ENCODE measurements around the gene NSMCE4A.
"Not testable (repeated sequence)": the region's sequence is repeated elsewhere in the genome, so short reads cannot be mapped to it uniquely, and the experiment has no call there.

Gene NSMCE4A

DNA sequence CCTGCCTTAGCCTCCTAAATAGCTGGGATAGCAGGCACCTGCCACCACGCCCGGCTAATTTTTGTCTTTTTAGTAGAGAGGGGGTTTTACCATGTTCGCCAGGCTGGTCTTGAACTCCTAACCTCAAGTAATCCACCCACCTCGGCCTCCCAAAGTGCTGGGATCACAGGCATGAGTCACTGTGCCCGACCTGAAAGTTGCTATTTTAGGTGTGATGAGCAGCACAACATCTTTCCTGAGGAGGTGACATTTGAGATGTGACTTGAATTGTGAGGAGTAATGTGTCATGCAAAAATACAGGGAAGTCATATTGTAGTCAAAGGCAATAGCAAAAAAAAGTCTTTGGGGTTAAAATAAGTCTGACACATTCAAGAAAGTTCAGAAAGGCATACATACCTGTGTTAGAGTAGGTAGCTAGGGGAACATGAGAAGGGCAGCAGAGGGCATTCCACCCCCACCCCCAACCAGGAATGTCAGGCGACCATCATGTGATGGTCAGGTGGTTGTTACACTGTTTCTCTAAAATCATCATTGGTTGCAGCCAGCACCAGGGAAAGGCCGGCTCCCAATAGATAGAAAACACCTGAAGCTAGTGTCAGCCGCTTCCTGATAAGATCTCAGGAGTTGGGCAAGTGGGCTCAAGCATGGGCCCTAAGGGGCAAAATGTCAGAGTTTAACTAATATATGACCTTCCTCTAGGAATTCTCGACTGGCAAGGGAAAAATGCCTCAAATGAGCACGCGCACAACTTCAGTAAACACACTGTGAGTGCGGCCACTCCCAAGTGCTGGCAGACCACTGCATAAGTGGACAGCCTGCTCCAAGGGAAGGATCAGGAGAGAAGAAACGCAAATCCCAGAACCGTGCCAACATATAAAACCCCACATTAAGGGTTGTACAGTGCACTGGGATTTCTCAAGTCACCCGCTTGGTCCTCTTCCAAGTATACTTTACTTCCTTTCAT is 13.6 kb upstream of the NSMCE4A start, which contains the start of gene TACC2:
TACC2 (plus strand) TSS at position 803 of the 964 bp plus-strand sequence. CDS start 32,819 bp downstream, outside the sequence.
- no peak for DNase-seq

DNA sequence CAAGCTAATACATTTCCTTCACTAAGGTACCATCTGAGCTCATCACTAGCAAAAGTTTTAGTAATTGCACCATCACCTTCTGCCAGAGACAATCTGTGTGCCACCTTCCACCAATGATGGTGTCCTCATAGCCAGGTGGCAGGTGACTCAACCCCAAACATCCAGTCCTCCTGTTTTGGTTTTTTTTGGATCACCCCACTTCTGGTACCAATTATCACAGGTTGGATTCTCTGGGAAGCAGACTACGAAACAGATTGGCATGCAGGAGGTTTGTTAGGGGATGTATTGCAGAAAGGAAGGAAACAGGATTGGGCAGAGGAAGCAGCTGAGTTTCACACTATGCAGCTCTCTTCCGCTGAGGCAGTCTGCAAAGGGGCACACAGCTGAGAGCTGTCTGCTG is 9.4 kb upstream of the NSMCE4A start:
- no peak for DNase-seq

DNA sequence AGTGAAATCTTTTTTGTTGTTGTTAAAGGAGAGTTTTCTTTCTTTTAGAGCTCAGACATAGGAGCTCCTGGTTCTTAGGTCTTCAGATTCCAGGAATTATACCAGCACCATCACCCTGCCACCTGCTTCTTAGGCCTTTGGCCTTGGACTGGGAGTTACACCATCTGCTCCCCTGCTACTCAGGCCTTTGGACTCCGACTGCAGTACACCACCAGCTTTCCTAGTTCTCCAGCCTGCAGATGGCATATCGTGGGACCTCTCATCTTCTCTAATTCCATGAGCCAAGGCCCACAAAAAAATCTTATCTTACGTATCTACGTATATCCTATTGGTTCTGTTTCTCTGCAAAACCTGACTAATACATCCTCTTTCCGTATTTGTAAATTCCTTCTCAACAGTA is 8.8 kb upstream of the NSMCE4A start:
- no peak for DNase-seq

DNA sequence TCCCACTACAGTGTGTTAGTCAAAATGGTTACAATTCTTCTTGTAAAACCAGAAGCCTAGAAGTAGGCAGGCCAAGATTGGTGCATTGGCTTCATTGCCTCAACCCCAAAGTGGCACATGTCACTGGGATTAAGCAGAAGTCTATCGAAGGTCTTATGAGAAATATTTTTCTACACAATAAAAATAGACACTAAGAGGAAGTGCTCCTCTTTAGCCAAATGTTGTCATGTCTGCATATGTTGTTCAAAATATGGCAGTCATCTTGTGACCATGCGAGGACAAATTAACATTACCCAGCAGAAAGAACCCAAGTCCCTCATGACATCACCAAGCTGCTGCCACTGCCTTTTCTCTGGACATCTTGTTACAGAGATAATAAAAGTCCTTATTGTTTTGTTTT is 6.3 kb upstream of the NSMCE4A start:
- no peak for DNase-seq

DNA sequence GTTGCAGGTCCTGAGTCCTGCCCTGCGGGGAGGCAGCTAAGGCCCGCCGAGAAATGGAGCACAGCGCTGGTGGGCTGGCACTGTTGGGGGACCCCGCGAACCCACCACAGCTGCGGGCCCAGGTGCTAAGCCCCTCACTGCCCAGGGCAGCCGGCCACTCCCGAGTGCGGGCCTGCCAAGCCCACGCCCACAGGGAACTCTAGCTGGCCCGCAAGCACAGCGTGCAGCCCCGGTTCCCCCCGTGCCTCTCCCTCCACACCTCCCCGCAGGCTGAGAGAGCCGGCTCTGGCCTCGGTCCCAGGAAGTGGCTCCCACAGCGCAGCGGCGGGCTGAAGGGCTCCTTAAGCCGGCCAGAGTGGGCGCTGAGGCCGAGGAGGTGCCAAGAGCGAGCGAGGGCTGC is 3.5 kb upstream of the NSMCE4A start:
- no peak for DNase-seq

DNA sequence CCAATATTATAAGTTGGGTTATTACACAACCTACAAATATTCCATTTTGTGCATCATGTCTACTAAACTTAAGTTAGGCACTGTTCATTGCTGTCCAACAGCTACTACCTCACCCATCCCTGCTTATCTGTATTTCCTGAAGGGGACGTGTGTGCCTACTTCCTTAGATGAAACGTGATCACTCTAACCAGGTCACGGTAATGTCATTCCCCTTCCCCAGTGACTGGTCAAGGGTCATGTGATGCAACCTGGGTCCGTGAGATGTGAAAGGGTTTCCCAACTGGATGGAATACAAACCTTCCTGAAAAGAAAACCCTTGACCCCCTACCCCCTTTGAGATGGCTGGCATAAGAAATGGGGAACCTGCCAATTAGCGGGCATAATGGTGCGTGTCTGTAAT is 1.6 kb upstream of the NSMCE4A start:
- no peak for DNase-seq

DNA sequence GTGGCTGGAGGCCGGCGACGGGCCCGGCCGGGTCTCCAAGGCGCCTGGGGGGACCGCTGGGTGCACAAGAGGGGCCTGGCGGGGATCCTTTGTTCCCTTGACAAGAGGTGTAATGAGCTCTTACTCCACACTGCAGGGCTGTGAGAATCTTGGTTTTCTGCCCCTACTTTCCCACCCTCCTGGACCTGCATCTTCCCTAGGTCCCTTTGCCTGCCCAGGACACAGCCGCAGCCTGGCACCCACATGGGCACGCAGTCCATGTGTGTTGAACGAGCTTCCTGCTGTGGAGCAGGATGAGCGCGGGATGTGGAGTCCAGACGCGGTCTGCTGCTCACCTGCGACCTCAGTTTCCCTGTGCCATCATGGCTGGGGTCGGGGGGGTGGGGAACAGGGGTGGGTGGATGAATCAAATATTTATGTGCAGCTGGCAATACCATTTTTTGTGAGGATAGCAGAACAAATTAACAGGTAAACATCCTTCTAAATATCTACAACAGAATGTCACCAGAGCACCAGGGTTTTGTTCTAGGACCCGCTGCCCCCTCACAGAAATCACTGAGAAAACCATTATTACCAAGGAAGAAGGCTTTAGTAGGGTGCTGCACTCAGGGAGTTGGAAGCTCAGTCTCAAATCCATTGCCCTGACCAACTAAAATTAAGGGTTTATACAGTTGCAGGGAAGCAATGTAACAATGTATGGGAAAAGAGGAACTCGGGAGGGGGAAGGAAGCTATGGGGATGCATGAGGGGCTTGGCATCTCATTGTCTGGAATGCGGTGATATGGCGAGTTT is 474 bp upstream of the NSMCE4A start:
- no peak for DNase-seq

DNA sequence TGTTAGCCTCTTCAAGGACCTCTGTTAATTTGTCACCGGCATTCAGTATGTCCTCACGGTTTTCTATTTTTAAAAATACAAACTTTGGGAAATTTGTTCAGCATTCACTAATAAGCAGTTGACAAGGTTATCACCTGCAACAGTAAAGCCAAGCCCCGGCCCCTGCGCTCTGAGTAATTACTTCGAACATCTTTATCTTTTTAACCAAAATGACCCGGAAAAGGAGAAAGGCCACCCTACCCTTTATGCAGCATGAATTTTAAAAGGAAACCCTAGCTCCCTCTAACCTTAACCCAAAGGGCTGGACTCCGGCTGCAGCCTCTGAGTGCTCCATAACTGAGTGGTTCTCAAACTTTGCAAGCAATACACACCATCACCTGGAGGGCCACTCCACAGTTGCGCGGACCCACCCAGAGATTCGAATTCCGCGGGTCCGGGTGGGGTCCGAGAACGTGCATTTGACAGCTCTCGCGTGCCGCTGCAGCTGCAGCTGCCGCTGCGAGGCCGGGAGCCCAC is 940 bp downstream of the NSMCE4A start:
- no peak for DNase-seq

DNA sequence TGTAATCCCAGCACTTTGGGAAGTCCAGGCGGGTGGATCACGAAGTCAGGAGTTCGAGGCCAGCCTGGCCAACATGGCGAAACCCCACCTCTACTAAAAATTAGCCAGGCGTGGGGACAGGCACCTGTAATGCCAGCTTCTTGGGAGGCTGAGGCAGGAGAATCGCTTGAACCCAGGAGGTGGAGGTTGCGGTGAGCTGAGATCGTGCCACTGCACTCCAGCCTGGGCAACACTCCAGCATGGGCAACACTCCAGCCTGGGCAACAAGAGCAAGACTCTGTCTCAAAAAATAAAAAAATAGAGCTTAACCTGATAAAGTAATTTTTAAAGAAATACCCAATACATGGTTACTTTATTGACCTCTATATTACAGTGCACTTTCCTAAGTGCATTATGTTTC is 5.9 kb downstream of the NSMCE4A start:
- DNase-seq = not testable (repeated sequence)

DNA sequence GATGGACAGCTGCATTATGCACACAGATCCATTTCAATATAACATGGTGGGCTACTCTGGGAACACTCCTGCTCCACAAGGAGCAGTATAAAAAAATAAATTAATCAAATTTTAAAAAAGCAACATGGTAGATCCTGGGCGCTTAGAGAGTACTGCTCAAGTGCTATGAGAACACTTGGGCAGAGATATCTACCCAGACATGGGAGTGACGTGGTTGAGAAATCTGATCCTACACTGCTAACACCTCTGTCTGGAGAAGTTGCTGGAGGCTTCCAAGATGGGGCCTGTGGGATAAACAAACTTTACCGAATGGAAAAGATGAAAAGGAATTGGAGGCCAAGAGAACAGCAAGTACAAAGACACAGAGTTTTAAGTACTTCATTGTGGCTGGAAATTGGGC is 9.0 kb downstream of the NSMCE4A start:
- no peak for DNase-seq

DNA sequence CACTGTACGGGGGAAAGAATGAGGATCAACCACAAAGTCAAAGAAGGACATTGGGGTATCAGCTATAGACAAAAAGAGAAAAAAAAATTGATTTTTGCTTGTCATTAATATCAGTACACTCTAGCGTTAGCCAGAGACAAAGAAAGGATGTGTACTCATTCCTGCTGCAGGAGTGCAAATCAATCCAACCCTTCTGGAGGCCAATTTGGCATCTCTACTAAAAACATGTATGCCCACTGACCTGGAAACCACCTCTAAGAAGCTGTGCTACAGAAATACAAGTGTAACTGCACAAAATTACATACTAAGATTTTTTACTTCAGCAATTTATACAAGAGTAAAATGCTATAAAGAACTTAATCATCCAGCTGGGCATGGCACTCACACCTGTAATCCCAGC is 13.6 kb downstream of the NSMCE4A start:
- no peak for DNase-seq

DNA sequence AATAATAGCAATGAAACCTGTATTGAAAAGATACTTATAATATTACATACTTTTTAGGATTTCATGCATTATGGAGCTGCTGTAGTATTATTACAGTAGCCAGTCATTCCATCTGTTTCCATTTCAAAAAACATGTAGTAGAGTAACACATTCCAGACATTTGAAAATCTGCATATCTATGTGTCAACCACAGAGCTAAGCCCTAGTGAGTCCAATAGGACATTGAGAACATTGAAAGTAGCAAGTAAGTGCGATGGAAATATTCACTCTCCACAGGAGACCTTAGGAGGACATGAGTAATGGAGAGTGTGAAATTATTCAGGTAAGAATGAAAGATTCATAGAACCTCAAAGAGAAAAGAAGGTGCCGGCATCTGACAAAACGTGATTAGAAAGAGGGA is 15.3 kb downstream of the NSMCE4A start:
- DNase-seq = no peak

DNA sequence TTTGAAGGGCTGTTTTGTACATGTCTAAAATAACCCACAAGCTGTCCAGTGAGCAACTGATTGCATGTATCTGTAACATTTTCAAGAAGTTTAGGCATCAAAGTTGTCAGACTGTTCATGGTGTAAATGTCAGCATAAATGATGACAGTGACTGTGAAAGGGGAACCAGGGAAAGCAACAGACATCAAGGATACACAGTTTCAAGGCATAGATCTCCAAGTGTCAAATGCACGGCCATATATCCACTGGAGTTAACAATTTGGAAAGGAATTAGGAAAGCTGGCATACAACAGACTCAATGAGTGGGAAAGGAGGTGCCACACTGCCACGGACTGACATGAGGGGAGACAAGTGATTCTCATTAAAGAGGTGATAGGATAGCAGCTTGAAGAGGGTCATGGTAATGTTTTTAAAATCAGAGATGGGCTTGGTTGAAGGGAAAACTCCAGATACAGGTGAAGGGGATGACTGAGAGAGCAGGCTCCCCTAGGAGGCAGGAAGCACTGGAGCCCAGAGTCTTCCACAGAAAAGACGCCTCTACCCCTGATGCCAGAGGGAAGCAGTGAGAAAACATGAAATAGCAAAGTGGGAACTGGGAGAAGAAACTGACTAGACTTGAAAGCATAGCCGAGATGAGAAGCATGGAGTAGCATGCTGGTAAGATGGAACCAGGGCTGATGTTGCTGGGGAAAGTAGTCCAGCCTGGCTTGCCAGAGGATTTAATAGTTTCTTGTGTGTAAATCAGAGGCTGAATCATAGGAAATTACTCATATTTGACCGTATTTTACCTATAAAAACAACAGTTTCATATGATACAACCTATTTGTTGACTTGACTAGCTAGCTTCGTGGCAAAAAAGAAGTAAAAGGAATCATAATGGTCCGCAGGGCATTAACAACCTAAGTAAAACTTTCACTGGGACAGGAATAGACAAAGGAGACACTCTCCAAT is 18.6 kb downstream of the NSMCE4A start:
- DNase-seq = no peak

DNA sequence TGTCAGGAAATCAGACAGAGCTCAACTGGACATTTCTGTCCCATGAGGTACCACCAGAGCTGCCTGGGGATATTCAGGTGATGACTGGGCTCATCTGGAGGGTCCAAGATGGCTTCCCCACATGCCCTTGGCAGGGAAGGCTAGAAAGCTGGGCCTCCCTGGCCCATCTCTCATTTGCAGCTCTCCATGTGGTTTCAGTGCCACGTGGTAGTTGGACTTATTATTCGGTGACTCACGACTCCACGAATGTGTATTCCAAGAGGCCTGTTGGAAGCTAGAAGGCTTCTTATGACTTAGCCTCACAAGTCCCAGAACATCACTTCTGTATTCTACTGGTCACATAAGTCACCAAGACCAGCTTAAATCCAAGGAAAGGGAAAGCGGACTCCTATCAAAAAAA is 22.8 kb downstream of the NSMCE4A start:
- DNase-seq = no peak

DNA sequence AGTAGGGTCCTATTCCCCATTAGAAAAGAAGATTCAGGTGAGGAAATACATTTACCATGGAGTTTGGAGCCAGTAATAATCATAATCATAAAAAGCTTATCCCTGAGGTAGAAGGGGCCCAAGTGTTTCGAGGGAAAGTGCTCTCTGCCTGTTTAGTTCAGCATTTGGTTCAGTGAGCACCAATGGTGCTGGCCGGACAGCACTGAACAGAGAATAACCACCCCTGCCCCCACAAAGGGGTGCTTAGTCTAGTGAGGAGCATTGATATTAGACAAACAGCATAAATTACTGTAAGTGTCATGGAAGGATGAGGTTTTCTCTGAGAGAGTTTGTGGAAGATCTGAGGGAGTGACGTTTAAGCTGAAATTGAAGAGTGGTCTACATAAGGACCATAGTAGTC is 25.6 kb downstream of the NSMCE4A start:
- DNase-seq = no peak

DNA sequence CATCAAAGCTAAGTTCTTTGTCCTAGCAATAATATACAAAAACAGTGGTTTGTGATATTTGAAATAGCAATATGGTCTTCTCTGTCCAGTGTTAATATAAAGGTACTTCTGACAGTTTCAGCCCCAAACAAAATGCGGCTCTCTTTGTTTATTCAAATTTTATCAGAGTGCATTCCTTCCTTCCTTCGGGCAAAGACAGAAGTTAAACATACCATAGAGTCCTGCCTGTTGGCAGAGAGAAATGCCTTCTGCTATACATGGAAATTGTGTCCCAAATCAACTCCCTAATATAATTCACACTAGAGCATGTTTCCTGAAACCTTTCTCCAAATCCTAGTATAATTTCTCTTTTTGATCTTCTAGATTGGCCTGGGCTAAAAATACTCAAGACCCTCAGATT is 26.0 kb downstream of the NSMCE4A start:
- no peak for DNase-seq

DNA sequence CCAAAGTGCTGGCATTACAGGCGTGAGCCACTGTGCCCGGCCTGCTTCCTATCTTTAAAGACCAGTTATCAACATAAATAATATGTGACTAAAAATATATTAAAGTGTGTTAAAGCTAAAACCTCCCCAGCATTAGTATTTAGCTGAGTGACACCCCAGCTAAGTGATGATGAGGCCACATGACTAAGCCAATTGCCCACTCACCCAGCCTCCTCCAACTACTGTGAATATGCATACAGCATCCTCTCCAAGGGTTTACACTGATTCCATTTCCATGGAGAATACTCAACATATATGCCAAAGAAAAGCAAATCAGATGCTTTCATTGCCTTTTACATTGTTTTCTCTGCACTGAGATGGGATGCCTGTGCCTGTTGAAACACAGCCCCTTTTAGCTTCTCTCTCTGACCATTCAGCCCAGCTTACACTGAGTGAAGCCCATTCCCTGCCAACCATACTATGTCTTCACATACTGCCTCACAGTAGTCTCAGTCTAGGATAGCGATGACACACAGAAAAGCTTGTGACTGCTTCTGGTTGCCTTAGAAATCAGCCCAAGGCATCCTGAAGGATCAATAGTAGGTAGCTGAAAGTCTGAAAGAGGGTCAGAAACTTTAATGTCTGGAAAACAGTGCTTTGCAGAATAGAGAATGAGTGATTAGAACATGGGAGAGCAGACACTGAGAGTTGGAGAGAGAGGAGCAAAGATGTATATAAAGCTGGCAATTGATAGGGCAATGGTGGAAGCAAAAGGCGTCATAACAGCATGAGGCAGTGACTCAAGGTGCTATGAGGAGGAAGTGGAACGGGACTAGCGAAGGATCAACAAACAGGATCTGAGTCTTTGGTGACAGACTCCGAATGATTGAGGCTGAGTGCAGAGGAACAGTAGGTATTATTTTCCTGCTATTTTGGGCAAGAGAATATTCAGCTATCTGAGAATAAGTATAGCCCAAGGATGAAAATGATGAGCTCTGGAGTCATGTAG is 27.4 kb downstream of the NSMCE4A start:
- no peak for DNase-seq

DNA sequence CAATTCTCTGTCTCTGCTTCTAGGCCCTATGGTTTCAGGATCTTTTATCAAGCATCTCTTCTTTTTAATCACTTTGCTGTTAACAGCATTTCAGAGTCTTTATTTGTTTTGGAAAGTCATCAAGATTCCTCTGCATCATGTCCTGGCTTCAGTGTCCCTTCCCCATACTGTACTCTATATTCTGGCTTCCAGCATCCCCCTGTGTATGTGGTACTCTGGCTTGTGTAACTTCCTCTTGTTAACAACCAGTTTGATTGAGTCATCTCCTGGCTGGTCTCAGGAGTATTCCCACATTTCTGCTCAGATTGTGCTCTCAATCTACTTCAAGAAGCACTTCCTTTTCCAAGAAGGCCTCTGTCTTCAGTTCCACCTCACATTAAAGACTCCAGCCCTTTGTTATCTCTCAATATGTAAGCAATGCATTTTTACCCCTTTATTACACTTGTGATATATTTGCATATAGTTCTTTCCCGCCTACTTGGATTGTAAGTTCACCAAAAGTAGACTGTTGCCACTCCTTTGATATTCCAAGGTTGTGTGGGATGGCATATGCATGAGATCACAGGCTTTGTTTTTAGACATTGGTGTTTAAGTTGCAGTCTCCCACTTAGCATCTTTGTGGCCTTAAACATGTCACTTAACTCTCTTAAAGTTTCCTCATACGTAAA is 32.1 kb downstream of the NSMCE4A start:
- no peak for DNase-seq

DNA sequence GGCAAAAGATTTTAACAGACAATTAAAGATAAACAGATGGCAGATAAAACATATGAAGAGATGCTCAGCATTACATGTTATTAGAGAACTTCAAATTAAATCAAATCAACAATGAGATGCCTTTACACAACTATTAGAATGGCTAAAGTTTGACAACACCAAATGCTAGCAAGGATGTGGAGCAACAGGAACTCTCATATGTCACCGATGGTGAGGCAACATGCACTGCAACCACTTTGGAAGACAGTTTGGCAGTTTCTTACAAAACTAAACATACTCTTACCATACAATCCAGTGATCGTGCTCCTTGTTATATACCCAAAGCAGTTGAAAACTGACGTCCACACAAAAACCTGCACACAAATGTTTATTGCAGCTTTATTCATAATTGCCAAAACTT is 33.5 kb downstream of the NSMCE4A start:
- no peak for DNase-seq

DNA sequence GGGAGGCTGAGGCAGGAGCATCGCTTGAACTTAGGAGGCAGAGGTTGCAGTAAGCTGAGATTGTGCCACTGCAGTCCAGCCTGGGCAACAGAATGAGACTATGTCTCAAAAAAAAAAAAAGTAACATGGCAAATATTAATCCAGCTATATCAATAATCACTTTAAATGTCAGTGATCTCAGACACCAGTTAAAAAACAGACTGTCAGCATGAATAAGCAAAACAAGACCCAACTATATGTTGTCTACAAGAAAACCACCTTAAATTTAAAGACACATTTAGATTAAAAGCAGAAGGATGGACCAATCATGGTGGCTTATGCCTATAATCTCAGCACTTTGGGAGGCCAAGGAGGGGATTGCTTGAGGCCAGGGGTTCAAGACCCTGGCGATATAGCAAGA is 38.7 kb downstream of the NSMCE4A start:
- no peak for DNase-seq

DNA sequence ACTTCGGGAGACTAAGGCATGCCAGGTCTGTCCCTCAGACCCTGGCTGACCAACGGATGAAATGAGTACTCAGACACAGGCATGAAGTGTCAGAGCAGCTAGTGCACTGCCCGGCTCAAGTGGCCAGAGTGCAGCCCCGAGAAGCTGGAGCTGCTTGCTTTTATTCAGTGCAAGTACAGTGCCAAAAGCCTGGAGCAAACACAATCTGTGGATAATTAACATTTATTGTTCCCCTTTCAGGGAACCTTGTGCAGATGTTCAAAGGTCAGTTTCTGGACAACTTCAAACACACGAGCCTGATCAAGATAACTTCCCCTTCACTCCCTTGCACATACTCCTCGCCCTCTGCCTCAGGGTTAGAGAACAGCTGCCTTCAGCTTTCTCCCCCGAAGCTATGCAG is 39.3 kb downstream of the NSMCE4A start:
- DNase-seq = no peak

All from activated CD4-positive, alpha-beta T cell treated with anti-CD3 and anti-CD28 coated beads for 1 hour (primary cell).